ENCODE measurements around the gene TOMM40.

The TOMM40 gene

GRCh38 chr19:44948763-44949374, 57.8 kb downstream of the TOMM40 start:
- TF ChIP-seq POLR2AphosphoS5 (IDR thresholded peaks at IDR 0.05; ENCODE audit: low read depth, low read length), result no peak
- no peak for TF ChIP-seq TAF1 (IDR thresholded peaks at IDR 0.05; ENCODE audit: borderline replicate concordance, insufficient read depth, low read length)
- TF ChIP-seq REST (IDR thresholded peaks at IDR 0.05; ENCODE audit: insufficient read depth in 1 of 2, low read depth in 2 of 2, low read length in 2 of 2), result no peak
- TF ChIP-seq FOXP2 (optimal IDR thresholded peaks at IDR 0.05; ENCODE audit: borderline replicate concordance, extremely low read depth, extremely low read length, insufficient read depth), result no peak
- TF ChIP-seq SIN3A (IDR thresholded peaks at IDR 0.05; ENCODE audit: borderline replicate concordance, insufficient read depth, low read length), result no peak

- TF ChIP-seq REST (IDR thresholded peaks at IDR 0.05; ENCODE audit: insufficient read depth in 1 of 2, low read depth in 2 of 2, low read length in 2 of 2) (no peak), TAF1 (IDR thresholded peaks at IDR 0.05; ENCODE audit: borderline replicate concordance, insufficient read depth, low read length) (no peak), POLR2AphosphoS5 (IDR thresholded peaks at IDR 0.05; ENCODE audit: low read depth, low read length) (no peak), FOXP2 (optimal IDR thresholded peaks at IDR 0.05; ENCODE audit: borderline replicate concordance, extremely low read depth, extremely low read length, insufficient read depth) (no peak), SIN3A (IDR thresholded peaks at IDR 0.05; ENCODE audit: borderline replicate concordance, insufficient read depth, low read length) (no peak)
These were observed 58.5 kb downstream of the TOMM40 start for GRCh38 chr19:44949550-44949949.

GRCh38 chr19:44951179-44952159, 60.4 kb downstream of the TOMM40 start:
- TF ChIP-seq FOXP2 (optimal IDR thresholded peaks at IDR 0.05; ENCODE audit: borderline replicate concordance, extremely low read depth, extremely low read length, insufficient read depth) (no peak), SIN3A (IDR thresholded peaks at IDR 0.05; ENCODE audit: borderline replicate concordance, insufficient read depth, low read length) (no peak), REST (IDR thresholded peaks at IDR 0.05; ENCODE audit: insufficient read depth in 1 of 2, low read depth in 2 of 2, low read length in 2 of 2) (no peak), TAF1 (IDR thresholded peaks at IDR 0.05; ENCODE audit: borderline replicate concordance, insufficient read depth, low read length) (no peak), POLR2AphosphoS5 (IDR thresholded peaks at IDR 0.05; ENCODE audit: low read depth, low read length) (no peak)
